K562 (cell line): ENCODE data around the gene PGGHG. TPM values are rescaled to one million over a fixed set of nuclear protein-coding genes. Genes with fewer than 3 reads are reported as not detected.

Source experiments
- ARHGAP35 ChIP-seq: fragments of 450-650 bp; IDR thresholded peaks from 2 replicates; pipeline ENCODE4 v1.6.1; 2018; ENCODE audit not compliant: partially characterized antibody
- BCLAF1 ChIP-seq, 2 experiments: fragments of 450-650 bp in 1 of 2; IDR thresholded peaks; 2 replicates each; pipeline ENCODE4 v1.6.1; 2011 to 2017; ENCODE audit warnings: low read depth in 2 of 2, antibody characterized with exemption in 1 of 2, borderline replicate concordance in 1 of 2, low read length in 1 of 2, mild to moderate bottlenecking in 1 of 2, mixed read lengths in 1 of 2; ENCODE audit not compliant: control insufficient read depth in 1 of 2
- BRD9 ChIP-seq: fragments of 450-650 bp; IDR thresholded peaks from 2 replicates; pipeline ENCODE4 v1.6.1; 2018; ENCODE audit warnings: low read depth; ENCODE audit not compliant: partially characterized antibody
- CLOCK ChIP-seq: fragments of 250-450 bp; sonication (Bioruptor Pico); IDR thresholded peaks from 2 replicates; pipeline ENCODE4 v1.4.0; 2020; ENCODE audit warnings: mild to moderate bottlenecking, moderate library complexity, borderline replicate concordance
- CSDE1 ChIP-seq, 2 experiments: fragments of 450-650 bp; IDR thresholded peaks; 2 replicates each; pipeline ENCODE4 v1.6.1; 2016; ENCODE audit warnings: mild to moderate bottlenecking in 1 of 2
- DPF2 ChIP-seq: fragments of 450-650 bp; IDR thresholded peaks from 2 replicates; pipeline ENCODE4 v1.6.1; 2016
- HOMEZ ChIP-seq: fragments of 250-450 bp; sonication (Bioruptor Pico); IDR thresholded peaks from 2 replicates; pipeline ENCODE4 v1.4.0; 2020; ENCODE audit warnings: mild to moderate bottlenecking, moderate library complexity
- MBD2 ChIP-seq: sonication (generic); IDR thresholded peaks from 2 replicates; pipeline ENCODE4 v1.6.1; 2016; ENCODE audit warnings: low read depth, borderline replicate concordance
- MEF2A ChIP-seq: IDR thresholded peaks from 2 replicates; pipeline ENCODE4 v1.6.1; 2011; ENCODE audit warnings: low read depth, mild to moderate bottlenecking, low read length, moderate library complexity; ENCODE audit not compliant: control insufficient read depth
- RBBP5 ChIP-seq: fragments of 200-600 bp; sonication (generic); IDR thresholded peaks from 2 replicates; pipeline ENCODE4 v1.6.1; 2012; ENCODE audit warnings: borderline replicate concordance, mild to moderate bottlenecking, low read length, control low read depth, inconsistent platforms; ENCODE audit not compliant: insufficient read depth, poor library complexity, severe bottlenecking
- RBM15 ChIP-seq: fragments of 200-400 bp; formaldehyde crosslinking; IDR thresholded peaks from 2 replicates; pipeline ENCODE4 v1.6.1; 2018; ENCODE audit warnings: mild to moderate bottlenecking, low read length, moderate library complexity; ENCODE audit not compliant: insufficient read depth
- SAFB ChIP-seq: fragments of 200-400 bp; formaldehyde crosslinking; IDR thresholded peaks from 2 replicates; pipeline ENCODE4 v1.6.1; 2017; ENCODE audit warnings: low read depth, low read length, borderline replicate concordance
- SMARCE1 ChIP-seq: fragments of 450-650 bp; IDR thresholded peaks from 2 replicates; pipeline ENCODE4 v1.7.1; 2016; ENCODE audit warnings: mild to moderate bottlenecking
- TCF7 ChIP-seq: sonication (generic); IDR thresholded peaks from 2 replicates; pipeline ENCODE4 v1.6.1; 2016; ENCODE audit warnings: antibody characterized with exemption, borderline replicate concordance
- THAP12 ChIP-seq: fragments of 250-450 bp; sonication (Bioruptor Pico); IDR thresholded peaks from 2 replicates; pipeline ENCODE4 v1.9.0; 2021; ENCODE audit warnings: mild to moderate bottlenecking, inconsistent platforms
- ZBTB7A ChIP-seq: IDR thresholded peaks from 2 replicates; pipeline ENCODE4 v1.6.1; 2011; ENCODE audit warnings: low read depth, mild to moderate bottlenecking, low read length, moderate library complexity, borderline replicate concordance; ENCODE audit not compliant: control insufficient read depth
- polyA plus RNA-seq, 8 experiments: library from polyadenylated mRNA; depleted of rRNA in 4 of 8; stranded (reverse) in 5 of 8; unstranded in 3 of 8; fragments of >200 nt; fragmentation: Nextera tagmentation in 2 of 8; fragmentation: Illumina TruSeq in 1 of 8; extraction: Ambion mirVana in 2 of 8; extraction: Trizol in 1 of 8; gene quantifications; 2 replicates each; pipeline versions ENCODE4 v1.2.1 to v1.2.3, GENCODE V29; 2011 to 2014; ENCODE audit warnings: inconsistent platforms in 1 of 8, missing spikeins in 1 of 8
- total RNA-seq, 7 experiments: library from RNA; depleted of rRNA in 6 of 7; stranded (reverse); fragments of >200 nt in 6 of 7; fragmentation: Illumina TruSeq in 2 of 7; extraction: Trizol in 2 of 7; gene quantifications; 2 replicates each; pipeline versions ENCODE4 v1.2.1 to v1.2.3, GENCODE V29; 2011 to 2021; ENCODE audit warnings: low replicate concordance in 1 of 7

Gene PGGHG
- total and polyA plus RNA-seq, 9 of the 15 experiments (the other 6 are each of a cell fraction or from before 2014, with no cell fraction given): 0.38 to 85.1 (median 18.1) TPM

GRCh38 chr11:340539-341512 is 51.9 kb downstream of the PGGHG start (continued):
- no peak for TF ChIP-seq THAP12 (CRISPR knock-in tag)
- TF ChIP-seq SAFB: no peak
- peak in 1 of 2 experiments; percentile 55; a peak in 1 of 4 replicates for TF ChIP-seq BCLAF1 (IDR thresholded peaks at IDR 0.05; ENCODE audit: borderline replicate concordance in 1 of 2, control insufficient read depth in 1 of 2, low read depth in 2 of 2, low read length in 1 of 2)
- no peak for TF ChIP-seq CLOCK
- TF ChIP-seq SMARCE1: 0 out of 2 replicates have a peak, but pooled peaks have one; percentile 12
- 0 out of 4 replicates have a peak, but pooled peaks of 1 of the 2 experiments have one; percentile 67 for TF ChIP-seq CSDE1 (IDR thresholded peaks at IDR 0.05)
- TF ChIP-seq MBD2: no peak
- no peak for TF ChIP-seq MEF2A
- TF ChIP-seq ARHGAP35: peak; percentile 67
- TF ChIP-seq BRD9: peak; percentile 70
- no peak for TF ChIP-seq HOMEZ (CRISPR knock-in tag)
- no peak for TF ChIP-seq ZBTB7A
- TF ChIP-seq DPF2: peak; percentile 51
- TF ChIP-seq RBM15: no peak
- no peak for TF ChIP-seq RBBP5
- TF ChIP-seq TCF7: no peak
